Measurements from ENCODE around the gene ZNF487. TPM values are rescaled to one million over a fixed set of nuclear protein-coding genes. Genes with fewer than 3 reads are reported as not detected.

Gene ZNF487
- total and polyA plus RNA-seq, 2 of the 13 experiments (the other 11 are each of a cell fraction or from before 2014, with no cell fraction given), result 7.4 to 8.8 TPM

- TF ChIP-seq ZNF253 (CRISPR knock-in tag; IDR thresholded peaks at IDR 0.05; ENCODE audit: borderline replicate concordance) (peak; percentile 99), ZNF550 (CRISPR knock-in tag; IDR thresholded peaks at IDR 0.05; ENCODE audit: borderline replicate concordance) (no peak), ZSCAN5A (CRISPR knock-in tag; IDR thresholded peaks at IDR 0.05; ENCODE audit: borderline replicate concordance) (peak; percentile 98), NPAS2 (CRISPR knock-in tag; IDR thresholded peaks at IDR 0.05; ENCODE audit: borderline replicate concordance) (peak; percentile 98), ZFP91 (CRISPR knock-in tag; IDR thresholded peaks at IDR 0.05; ENCODE audit: borderline replicate concordance) (peak; percentile 94), ATF1 (CRISPR knock-in tag; IDR thresholded peaks at IDR 0.05) (no peak), ZNF768 (CRISPR knock-in tag; IDR thresholded peaks at IDR 0.05) (peak; percentile 74), TOPORS (CRISPR knock-in tag; IDR thresholded peaks at IDR 0.05) (peak; percentile 96), HINFP (CRISPR knock-in tag; IDR thresholded peaks at IDR 0.05; ENCODE audit: low read depth) (peak; percentile 97), ZNF441 (CRISPR knock-in tag; IDR thresholded peaks at IDR 0.05; ENCODE audit: borderline replicate concordance) (peak; percentile 88), HMGXB3 (CRISPR knock-in tag; IDR thresholded peaks at IDR 0.05; ENCODE audit: borderline replicate concordance) (peak; percentile 92), ZNF124 (CRISPR knock-in tag; IDR thresholded peaks at IDR 0.05) (peak; percentile 98), ATF7 (IDR thresholded peaks at IDR 0.05) (peak; percentile 57), ATF7 (CRISPR knock-in tag; IDR thresholded peaks at IDR 0.05) (peak; percentile 94), PAX8 (CRISPR knock-in tag; IDR thresholded peaks at IDR 0.05; ENCODE audit: borderline replicate concordance) (peak; percentile 89; the same call in 1 of the 2 replicates)
- TF ChIP-seq, protein P1, sequence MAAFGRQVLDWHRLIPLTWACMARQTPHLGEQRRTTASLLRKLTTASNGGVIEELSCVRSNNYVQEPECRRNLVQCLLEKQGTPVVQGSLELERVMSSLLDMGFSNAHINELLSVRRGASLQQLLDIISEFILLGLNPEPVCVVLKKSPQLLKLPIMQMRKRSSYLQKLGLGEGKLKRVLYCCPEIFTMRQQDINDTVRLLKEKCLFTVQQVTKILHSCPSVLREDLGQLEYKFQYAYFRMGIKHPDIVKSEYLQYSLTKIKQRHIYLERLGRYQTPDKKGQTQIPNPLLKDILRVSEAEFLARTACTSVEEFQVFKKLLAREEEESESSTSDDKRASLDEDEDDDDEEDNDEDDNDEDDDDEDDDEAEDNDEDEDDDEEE (CRISPR knock-in tag; IDR thresholded peaks at IDR 0.05), result peak; percentile 100
These were observed 16.3 kb upstream of the ZNF487 start (continued) for GRCh38 chr10:43420369-43421200.

Measured in HepG2 (cell line).